Mesendoderm (in vitro differentiated cells): ENCODE results near the gene EP400.
A peak's percentile ranks its signal among the peaks of the same experiment; 100 is the strongest.

ENCODE experiments used
- DNase-seq: peaks from one replicate; pipeline ENCODE4 v3.0.0; 2013
- H2AK5ac ChIP-seq: 2 replicates; pipeline ENCODE4 v1.6.1; 2013; ENCODE audit warnings: low read length, inconsistent platforms
- H2BK120ac ChIP-seq: 2 replicates; pipeline ENCODE4 v1.6.1; 2013; ENCODE audit warnings: low read depth, mild to moderate bottlenecking, low read length, moderate library complexity, mixed read lengths
- H2BK15ac ChIP-seq: replicated peaks from 2 replicates; pipeline ENCODE4 v1.6.1; 2013; ENCODE audit warnings: low read depth, mild to moderate bottlenecking, moderate library complexity
- H2BK5ac ChIP-seq: 2 replicates; pipeline ENCODE4 v1.6.1; 2013; ENCODE audit warnings: low read length, inconsistent platforms
- H3K18ac ChIP-seq: 2 replicates; pipeline ENCODE4 v1.6.1; 2013; ENCODE audit warnings: mild to moderate bottlenecking, low read length, mixed read lengths
- H3K23ac ChIP-seq: one replicate; pipeline ENCODE4 v1.6.1; 2013; ENCODE audit warnings: low read length
- H3K27ac ChIP-seq: 2 replicates; pipeline ENCODE4 v1.5.1; 2013; ENCODE audit warnings: low read depth, mild to moderate bottlenecking, inconsistent platforms, low read length, moderate library complexity
- H3K27me3 ChIP-seq: 2 replicates; pipeline ENCODE4 v1.6.1; 2013; ENCODE audit warnings: low read length, control low read depth, mild to moderate bottlenecking, inconsistent platforms; ENCODE audit not compliant: insufficient read depth, poor library complexity
- H3K36me3 ChIP-seq: 2 replicates; pipeline ENCODE4 v1.6.1; 2013; ENCODE audit warnings: low read length, inconsistent platforms; ENCODE audit not compliant: control insufficient read depth, insufficient read depth
- H3K4ac ChIP-seq: one replicate; pipeline ENCODE4 v1.6.1; 2013; ENCODE audit warnings: low read depth, mild to moderate bottlenecking, low read length, moderate library complexity
- H3K4me1 ChIP-seq: 2 replicates; pipeline ENCODE4 v1.6.1; 2013; ENCODE audit warnings: low read depth, low read length, inconsistent platforms; ENCODE audit not compliant: control insufficient read depth
- H3K4me2 ChIP-seq: 2 replicates; pipeline ENCODE4 v1.6.1; 2013; ENCODE audit warnings: low read length
- H3K4me3 ChIP-seq: 2 replicates; pipeline ENCODE4 v1.5.1; 2013; ENCODE audit warnings: mild to moderate bottlenecking, low read length
- H3K56ac ChIP-seq: one replicate; pipeline ENCODE4 v1.6.1; 2013; ENCODE audit warnings: low read length
- H3K79me1 ChIP-seq: 2 replicates; pipeline ENCODE4 v1.6.1; 2013; ENCODE audit warnings: low read length, inconsistent platforms
- H3K79me2 ChIP-seq: 2 replicates; pipeline ENCODE4 v1.6.1; 2013; ENCODE audit warnings: mild to moderate bottlenecking, low read length; ENCODE audit not compliant: control insufficient read depth, insufficient read depth
- H3K9ac ChIP-seq: 2 replicates; pipeline ENCODE4 v1.6.1; 2013; ENCODE audit warnings: low read length, inconsistent platforms
- H4K5ac ChIP-seq: one replicate; pipeline ENCODE4 v1.6.1; 2013; ENCODE audit warnings: low read length
- H4K8ac ChIP-seq: one replicate; pipeline ENCODE4 v1.6.1; 2013; ENCODE audit warnings: low read depth, mild to moderate bottlenecking, control low read depth, low read length, moderate library complexity
- WGBS: extraction: QIAGEN DNeasy Blood & Tissue Kit; methylation state at CpG from one replicate; pipeline ENCODE4 v1.1.7; 2013; ENCODE audit warnings: low lambda C conversion rate, missing lambda C conversion rate; ENCODE audit not compliant: insufficient coverage; ENCODE audit errors: extremely low coverage; 5-methylcytosine and 5-hydroxymethylcytosine counted together

Gene EP400

DNA sequence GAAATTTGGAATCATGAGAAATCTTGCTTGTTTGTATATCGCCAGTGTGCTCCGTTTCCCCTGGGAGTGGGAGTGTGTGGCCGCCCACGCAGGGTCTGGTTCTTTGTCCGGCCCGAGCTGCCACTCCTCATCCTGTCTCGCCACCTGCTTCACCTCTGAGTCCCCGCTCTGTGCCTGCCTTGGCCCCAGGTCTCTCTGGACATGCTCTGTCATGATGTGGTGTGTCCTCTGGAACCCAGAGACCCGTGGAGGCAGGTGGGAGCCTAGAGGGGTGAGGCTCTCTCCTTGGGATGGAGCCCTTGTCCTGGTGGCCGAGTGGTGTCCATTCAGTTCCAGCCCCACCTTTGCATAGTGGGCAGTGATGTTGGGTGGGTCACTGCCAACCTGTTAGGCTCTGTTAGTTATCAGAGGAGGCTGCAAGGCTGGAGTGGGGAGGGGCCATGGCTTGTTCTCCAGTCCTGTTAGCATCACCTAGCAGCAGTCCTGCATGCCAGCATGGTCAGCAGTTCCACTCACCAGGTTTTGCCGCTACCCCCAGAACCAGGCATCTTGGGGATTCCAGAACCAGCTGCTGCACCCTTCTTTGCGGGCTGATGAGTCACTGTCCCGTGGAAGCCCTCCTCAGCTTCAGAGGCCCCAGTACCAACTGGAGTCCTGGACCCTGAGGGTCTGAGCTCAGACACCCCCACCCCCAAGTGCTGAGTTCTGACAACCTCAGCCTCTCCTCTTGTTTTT, 76.5 kb downstream of the EP400 start:
- no peak for DNase-seq
- H3K79me2 ChIP-seq, result no peaks in the 10 kb centered on the region
- H3K4me1 ChIP-seq, result no peaks in the 10 kb centered on the region
- H3K4me2 ChIP-seq, result no peak overlapping the region
- no peak overlapping the region for H2BK5ac ChIP-seq
- H3K23ac ChIP-seq, result no peak overlapping the region
- no peak overlapping the region for H3K18ac ChIP-seq
- no peak overlapping the region for H4K8ac ChIP-seq
- no peak overlapping the region for H2BK120ac ChIP-seq
- H2BK15ac ChIP-seq, result no peak overlapping the region
- no peaks in the 10 kb centered on the region for H3K27me3 ChIP-seq
- WGBS, result no CpG with 5 or more reads among the region's 13 CpGs
- H4K5ac ChIP-seq, result no peak overlapping the region
- H3K4me3 ChIP-seq, result no peak overlapping the region
- H3K79me1 ChIP-seq, result no peaks in the 10 kb centered on the region
- H3K36me3 ChIP-seq, result peaks cover 22% of the 10 kb centered on the region
- no peak overlapping the region for H2AK5ac ChIP-seq
- H3K56ac ChIP-seq, result no peak overlapping the region
- no peak overlapping the region for H3K4ac ChIP-seq
- H3K27ac ChIP-seq, result no peak overlapping the region
- H3K9ac ChIP-seq, result no peak overlapping the region

DNA sequence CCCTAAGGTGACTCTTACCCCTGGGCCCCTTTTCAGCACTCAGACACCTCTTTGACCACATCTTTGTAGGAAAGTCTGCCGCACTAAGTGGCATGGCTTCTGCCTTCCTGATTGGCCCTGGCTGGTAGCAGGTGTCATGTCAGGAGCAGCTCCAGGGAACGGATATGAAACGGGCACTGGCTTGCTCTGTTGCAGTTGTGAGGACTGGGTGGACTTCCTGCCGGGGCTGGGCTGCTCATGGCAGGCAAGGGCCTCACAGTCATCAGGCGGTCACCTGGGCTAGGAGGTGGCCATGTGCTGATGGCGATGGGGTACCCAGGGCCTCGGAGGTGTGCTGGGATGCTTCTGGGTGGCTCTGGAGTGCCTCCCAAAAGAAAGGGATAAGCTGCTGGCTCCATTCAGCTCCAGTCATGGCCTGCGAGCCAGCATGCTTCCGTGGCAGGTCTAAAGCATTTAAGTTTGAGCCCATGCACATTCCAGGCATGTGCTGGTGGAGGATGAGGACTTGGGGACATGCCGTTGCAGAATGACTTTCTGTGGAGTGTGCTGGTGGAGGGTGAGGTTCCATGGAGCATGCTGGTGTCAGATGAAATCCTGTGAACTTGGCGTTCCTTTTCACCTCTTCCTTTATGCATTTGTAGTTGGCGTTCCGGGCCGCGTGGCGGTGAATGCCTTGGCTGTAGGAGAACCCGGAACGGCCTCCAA, 77.2 kb downstream of the EP400 start:
- H3K9ac ChIP-seq, result no peak overlapping the region
- no CpG with 5 or more reads among the region's 18 CpGs for WGBS

DNA sequence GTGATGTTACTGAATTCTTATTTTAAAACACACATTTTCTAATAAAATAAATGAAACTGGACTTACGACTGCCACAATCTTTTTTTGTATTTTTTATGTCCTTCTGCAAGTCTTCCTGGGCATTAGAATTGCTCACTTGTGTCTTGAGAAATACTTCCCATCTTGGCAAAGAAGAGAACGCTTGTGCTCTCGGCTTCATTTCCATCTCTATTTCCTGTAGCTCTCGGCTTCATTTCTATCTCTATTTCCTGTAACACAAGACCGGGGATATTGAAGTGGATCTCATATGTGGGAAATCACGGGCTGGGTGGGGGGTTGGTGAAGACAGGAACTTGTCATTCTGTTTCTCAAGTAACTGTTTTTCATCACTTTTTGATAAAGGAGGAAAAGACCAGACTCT, 77.9 kb downstream of the EP400 start:
- H4K5ac ChIP-seq, result no peak overlapping the region
- no peak overlapping the region for H3K23ac ChIP-seq
- no peaks in the 10 kb centered on the region for H3K4me1 ChIP-seq
- no peak overlapping the region for H3K9ac ChIP-seq
- H3K27me3 ChIP-seq, result no peaks in the 10 kb centered on the region
- H2BK120ac ChIP-seq, result no peak overlapping the region
- H3K56ac ChIP-seq, result no peak overlapping the region
- no peak overlapping the region for H3K4me3 ChIP-seq
- H2BK5ac ChIP-seq, result no peak overlapping the region
- no peak overlapping the region for H3K4ac ChIP-seq
- no peak overlapping the region for H3K4me2 ChIP-seq
- no peak overlapping the region for H4K8ac ChIP-seq
- H2AK5ac ChIP-seq, result no peak overlapping the region
- H3K27ac ChIP-seq, result no peak overlapping the region
- no peak overlapping the region for H3K18ac ChIP-seq
- H3K79me2 ChIP-seq, result no peaks in the 10 kb centered on the region
- no CpG with 5 or more reads among the region's 6 CpGs for WGBS
- H3K36me3 ChIP-seq, result peaks cover 24% of the 10 kb centered on the region
- H3K79me1 ChIP-seq, result no peaks in the 10 kb centered on the region
- H2BK15ac ChIP-seq, result no peak overlapping the region
- DNase-seq, result no peak

More for the DNA sequence above, 77.2 kb downstream of the EP400 start:
- no peaks in the 10 kb centered on the region for H3K4me1 ChIP-seq
- H3K27ac ChIP-seq, result no peak overlapping the region
- H2BK15ac ChIP-seq, result no peak overlapping the region
- no peak for DNase-seq
- no peak overlapping the region for H3K18ac ChIP-seq
- H2BK120ac ChIP-seq, result no peak overlapping the region
- no peak overlapping the region for H2AK5ac ChIP-seq
- H3K4me3 ChIP-seq, result no peak overlapping the region
- H3K79me2 ChIP-seq, result no peaks in the 10 kb centered on the region
- no peaks in the 10 kb centered on the region for H3K79me1 ChIP-seq
- H3K56ac ChIP-seq, result no peak overlapping the region
- no peak overlapping the region for H4K5ac ChIP-seq
- H3K36me3 ChIP-seq, result peaks cover 23% of the 10 kb centered on the region
- H3K4ac ChIP-seq, result no peak overlapping the region
- H2BK5ac ChIP-seq, result no peak overlapping the region
- H3K4me2 ChIP-seq, result no peak overlapping the region
- no peak overlapping the region for H3K23ac ChIP-seq
- H4K8ac ChIP-seq, result no peak overlapping the region
- no peaks in the 10 kb centered on the region for H3K27me3 ChIP-seq

DNA sequence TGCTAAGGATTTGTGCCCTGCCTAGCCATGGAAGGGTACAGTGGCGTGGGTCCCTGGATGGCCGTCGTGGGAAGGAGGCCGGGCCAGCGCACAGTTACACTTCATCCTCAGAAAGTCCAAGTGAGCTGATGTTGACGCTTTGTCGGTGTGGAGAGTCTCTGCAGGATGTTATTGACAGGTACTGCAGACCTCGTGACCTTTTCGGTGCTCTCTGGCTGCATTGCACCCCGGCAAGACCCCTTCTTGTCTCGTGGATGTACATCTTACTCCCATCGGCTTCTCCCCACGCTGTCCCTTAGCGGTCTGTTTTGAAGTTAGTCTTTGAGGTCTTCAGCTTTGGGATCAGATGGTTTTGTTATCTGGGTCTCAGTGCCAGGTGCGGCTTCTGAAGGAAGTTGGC, 78.4 kb downstream of the EP400 start:
- Histone ChIP-seq H3K4me3 (no peak overlapping the region), H2AK5ac (no peak overlapping the region), H3K36me3 (peaks cover 24% of the 10 kb centered on the region), H3K4me1 (no peaks in the 10 kb centered on the region), H3K4ac (no peak overlapping the region), H3K23ac (no peak overlapping the region), H4K5ac (no peak overlapping the region), H3K18ac (no peak overlapping the region), H3K9ac (no peak overlapping the region), H4K8ac (no peak overlapping the region), H3K56ac (no peak overlapping the region), H3K79me2 (no peaks in the 10 kb centered on the region), H2BK5ac (no peak overlapping the region), H3K27me3 (no peaks in the 10 kb centered on the region), H2BK120ac (no peak overlapping the region), H2BK15ac (no peak overlapping the region), H3K27ac (no peak overlapping the region), H3K79me1 (no peaks in the 10 kb centered on the region), H3K4me2 (no peak overlapping the region)
- no peak for DNase-seq
- no CpG with 5 or more reads among the region's 15 CpGs for WGBS

DNA sequence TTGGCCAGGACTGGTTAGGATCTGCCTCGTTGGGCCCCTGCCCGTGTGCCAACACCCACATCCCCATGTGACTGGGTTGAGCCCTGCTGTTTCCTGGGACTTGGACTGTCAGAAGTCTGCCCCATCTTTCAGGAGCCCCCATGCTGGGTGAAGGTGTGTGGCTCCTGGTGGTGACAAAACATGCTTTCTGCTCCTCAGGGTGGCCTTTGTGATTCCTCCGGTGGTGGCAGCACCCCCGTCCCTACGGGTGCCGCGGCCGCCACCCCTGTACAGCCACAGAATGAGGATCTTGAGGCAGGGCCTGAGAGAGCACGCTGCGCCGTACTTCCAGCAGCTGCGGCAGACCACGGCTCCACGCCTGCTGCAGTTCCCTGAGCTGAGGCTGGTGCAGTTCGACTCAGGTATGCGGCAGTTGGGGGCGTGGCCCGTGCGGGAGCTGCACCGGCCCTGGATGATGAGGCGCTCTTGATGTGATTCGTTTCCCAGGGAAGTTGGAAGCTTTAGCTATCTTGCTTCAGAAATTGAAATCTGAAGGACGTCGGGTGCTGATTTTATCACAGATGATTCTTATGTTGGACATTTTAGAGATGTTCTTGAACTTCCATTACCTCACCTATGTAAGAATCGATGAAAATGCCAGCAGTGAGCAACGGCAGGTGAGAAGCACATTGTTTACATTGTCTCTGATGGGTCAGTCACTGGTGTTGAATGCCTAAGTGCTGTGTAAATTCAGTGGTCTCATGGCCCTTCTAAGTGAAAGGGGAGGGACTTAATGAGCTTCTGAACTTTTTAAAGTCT, 80.0 kb downstream of the EP400 start:
- H3K56ac ChIP-seq, result no peak overlapping the region
- no peaks in the 10 kb centered on the region for H3K4me1 ChIP-seq
- H3K18ac ChIP-seq, result no peak overlapping the region
- no peak overlapping the region for H2BK120ac ChIP-seq
- no peak overlapping the region for H3K27ac ChIP-seq
- no peaks in the 10 kb centered on the region for H3K27me3 ChIP-seq
- H3K36me3 ChIP-seq, result peaks cover 20% of the 10 kb centered on the region
- no peak overlapping the region for H3K9ac ChIP-seq
- H2BK5ac ChIP-seq, result no peak overlapping the region
- H3K4me3 ChIP-seq, result no peak overlapping the region
- H2BK15ac ChIP-seq, result no peak overlapping the region
- H3K4me2 ChIP-seq, result no peak overlapping the region
- H2AK5ac ChIP-seq, result no peak overlapping the region
- no peak overlapping the region for H3K4ac ChIP-seq
- no peaks in the 10 kb centered on the region for H3K79me2 ChIP-seq
- no peak overlapping the region for H4K5ac ChIP-seq
- no peaks in the 10 kb centered on the region for H3K79me1 ChIP-seq
- DNase-seq, result peak; percentile 46
- no CpG with 5 or more reads among the region's 26 CpGs for WGBS
- H3K23ac ChIP-seq, result no peak overlapping the region
- H4K8ac ChIP-seq, result no peak overlapping the region
